Activated CD4-positive, CD25-positive, alpha-beta regulatory T cell treated with anti-CD3 and anti-CD28 coated beads, Interleukin-2, amount 50 U/mL, for 16 hours (primary cell): Measurements from ENCODE around the gene KLK10.

ENCODE experiments used
- DNase-seq: peaks from one replicate; pipeline ENCODE4 v3.0.0-alpha.2; 2020; ENCODE audit warnings: low read depth, low spot score

Gene KLK10

GRCh38 chr19:51026554-51026831 lies 7.0 kb upstream of the KLK10 start, which contains the start of gene KLK11:
Gene KLK11 (minus strand): TSS chr19:51026616. CDS start chr19:51025631, 985 bp downstream.
- no peak for DNase-seq

DNA sequence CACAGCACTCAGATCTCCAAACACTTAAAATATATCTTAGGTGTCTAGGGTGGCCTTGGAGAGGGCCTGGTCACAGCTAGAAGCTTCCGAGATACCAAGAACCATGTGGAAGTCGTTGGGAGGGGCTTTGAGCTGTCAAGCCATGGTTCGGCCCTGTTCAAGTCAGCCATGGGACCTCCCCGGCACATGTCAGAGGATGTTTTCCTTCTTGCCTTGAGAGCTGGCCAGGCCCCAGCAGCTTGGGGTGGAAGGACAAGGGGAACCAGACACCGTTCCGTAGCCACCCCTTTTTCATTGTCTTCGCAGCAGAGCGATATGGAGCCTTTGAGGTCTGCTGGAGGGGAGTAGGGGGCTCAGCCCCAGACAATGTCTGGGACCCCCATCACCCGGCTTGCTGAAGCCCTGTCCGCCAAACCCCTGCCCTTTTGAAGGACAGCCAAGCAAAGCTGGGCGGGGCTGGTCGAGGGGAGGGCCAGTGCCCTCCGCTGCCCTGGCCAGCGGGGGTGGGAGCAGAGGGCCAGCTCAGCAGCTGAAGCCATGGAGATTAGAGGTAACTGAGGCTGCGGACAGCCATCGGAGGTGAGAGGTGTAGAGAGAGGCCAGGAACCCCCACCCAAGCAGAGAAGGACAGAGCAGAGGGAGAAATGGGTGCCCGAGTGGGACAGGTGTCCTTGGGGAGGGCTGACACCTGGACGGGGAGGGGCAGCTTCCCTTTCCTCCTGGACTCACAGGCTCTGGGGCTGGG lies 6.5 kb upstream of the KLK10 start:
- no peak for DNase-seq

DNA sequence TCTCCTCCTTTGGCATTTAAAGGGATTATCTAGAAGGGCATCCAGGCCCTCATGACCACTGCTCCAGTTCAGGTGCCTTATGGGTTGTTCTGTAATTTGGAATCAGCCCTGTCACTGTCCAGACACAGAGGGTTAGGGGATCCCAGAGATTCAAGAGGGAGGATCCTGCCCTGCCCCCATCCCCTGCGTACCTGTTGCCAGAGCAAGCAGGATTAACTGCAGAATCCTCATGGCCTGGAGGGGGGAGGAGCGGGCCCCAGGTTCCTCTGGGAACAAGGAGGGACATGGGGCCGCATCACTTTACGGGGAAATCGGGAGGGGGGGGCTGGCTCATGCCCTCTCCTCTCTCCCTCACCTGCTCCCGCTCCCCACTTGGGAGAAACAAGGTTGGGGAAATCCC lies 5.9 kb upstream of the KLK10 start:
- DNase-seq, result no peak

DNA sequence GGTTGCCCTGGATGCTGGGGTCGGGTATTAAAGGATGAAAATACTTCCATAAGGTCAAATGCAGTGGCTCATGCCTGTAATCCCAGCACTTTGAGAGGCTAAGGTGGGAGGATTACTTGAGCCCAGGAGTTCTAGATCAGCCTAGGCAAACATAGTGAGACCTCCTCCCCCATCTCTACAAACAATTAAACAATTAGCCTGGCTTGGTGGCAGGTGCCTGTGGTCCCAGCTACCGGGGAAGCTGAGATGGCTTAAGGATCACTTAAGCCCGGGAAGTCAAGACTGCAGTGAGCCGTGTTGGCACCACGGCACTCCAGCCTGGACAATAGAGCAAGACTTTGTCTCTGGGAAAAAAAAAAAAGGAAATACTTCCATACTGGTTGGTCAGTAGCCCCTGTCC lies 5.4 kb upstream of the KLK10 start:
- DNase-seq, result no peak

GRCh38 chr19:51023946-51024345 lies 4.4 kb upstream of the KLK10 start:
- no peak for DNase-seq

DNA sequence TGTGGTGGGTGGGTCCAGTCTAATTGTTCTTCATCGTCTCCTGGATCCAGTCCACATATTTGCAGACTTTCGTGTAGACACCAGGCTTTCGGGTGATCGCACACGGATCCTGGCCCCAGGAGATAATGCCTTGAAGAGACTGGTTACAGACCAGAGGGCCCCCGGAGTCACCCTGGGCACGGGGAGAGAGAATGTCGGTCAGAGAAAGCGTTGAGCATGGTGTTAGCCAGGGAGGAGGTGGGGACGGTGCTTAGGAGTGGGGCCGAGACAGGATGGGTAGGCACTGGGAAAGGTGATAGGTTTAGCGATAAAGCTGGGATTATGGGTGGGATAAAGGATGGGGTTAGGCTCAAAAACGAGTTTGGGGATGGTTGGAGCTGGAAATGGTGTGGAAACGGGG lies 3.0 kb upstream of the KLK10 start:
- no peak for DNase-seq

DNA sequence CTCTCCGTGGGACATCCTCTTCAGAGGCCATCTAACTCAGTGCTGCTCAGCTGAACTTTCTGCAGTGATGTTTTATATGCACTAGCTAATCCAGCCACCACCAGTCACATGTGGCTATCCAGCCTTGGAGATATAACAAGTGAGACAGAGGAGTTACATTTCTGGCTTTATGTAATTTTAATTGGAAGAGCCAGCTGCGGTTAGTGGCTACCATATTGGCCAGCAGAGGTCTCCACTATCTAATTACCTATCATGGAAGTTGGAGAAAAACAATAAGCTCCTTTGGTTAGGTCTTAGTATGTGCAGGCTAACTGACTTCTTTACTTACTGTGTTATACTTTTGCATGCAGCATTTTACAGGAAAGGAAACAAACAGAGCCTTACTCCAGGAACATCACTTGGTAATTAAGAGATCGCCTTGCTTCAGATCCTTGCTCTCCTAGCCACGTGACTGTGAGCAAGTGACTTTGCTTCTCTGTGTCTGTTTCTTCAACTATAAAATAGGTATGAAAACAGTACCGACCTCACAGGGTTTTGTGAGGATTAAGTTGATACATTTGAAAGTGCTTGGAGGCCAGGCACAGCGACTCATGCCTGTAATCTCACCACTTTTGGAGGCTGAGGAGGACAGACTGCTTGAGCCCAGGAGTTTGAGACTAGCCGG lies 1.6 kb upstream of the KLK10 start:
- no peak for DNase-seq

GRCh38 chr19:51018745-51019543 lies 565 bp downstream of the KLK10 start:
- no peak for DNase-seq

- peak; percentile 16 for DNase-seq
Observed at GRCh38 chr19:51016798-51017683, 2.5 kb downstream of the KLK10 start.

DNA sequence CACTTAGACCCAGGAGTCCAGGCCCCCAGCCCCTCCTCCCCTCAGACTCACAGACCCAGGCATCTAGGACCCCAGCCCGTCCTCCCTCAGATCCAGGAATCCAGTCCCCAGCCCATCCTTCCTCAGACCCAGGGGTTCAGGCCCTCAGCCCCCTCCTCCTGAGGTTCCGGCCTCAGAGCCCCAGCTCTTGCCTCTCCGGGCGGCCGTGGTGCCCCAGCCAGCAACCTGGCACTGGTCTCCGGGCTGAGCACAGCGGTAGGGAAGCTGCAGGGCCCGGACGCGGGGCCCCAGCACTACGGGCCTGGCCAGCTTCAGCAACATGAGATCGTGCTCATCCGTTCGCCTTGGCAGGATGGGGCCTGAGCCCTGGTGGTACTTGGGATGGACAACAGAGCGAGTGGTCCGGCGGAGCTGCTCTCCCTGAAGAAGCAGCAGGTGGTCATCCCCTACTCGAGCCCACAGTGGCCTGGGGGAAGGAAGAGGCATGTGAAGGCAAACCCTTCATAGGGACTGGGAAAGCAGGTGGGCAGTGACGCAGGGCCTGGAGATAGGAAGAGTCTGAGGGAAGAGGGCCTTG lies 3.7 kb downstream of the KLK10 start:
- DNase-seq, result no peak

- DNase-seq, result no peak
Observed at GRCh38 chr19:51014242-51014641, 5.3 kb downstream of the KLK10 start.

- no peak for DNase-seq
Observed at GRCh38 chr19:51012661-51013190, 6.8 kb downstream of the KLK10 start.

- no peak for DNase-seq
Observed at GRCh38 chr19:51010066-51010795, 9.3 kb downstream of the KLK10 start.

GRCh38 chr19:51009061-51009891 lies 10.2 kb downstream of the KLK10 start:
- no peak for DNase-seq

DNA sequence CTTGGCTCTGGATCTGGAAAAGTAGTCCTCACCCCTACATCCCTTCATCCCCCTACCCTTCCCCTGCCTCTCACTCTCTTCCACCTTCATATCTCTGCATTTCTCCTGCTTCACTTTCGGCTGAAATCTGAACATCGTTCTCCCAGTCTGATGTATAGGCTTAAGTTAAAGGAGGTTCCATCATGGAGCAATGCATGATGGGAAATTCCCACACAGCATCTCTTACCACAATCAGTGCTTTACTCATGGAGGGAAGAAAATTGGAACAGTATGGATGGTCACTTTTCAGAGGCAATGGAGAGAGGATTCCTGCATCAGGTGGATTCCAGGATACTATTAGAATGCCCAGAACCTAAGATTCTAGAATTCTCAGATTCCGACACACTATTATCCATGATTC lies 12.0 kb downstream of the KLK10 start:
- DNase-seq, result no peak

- no peak for DNase-seq
Observed at GRCh38 chr19:51006406-51006805, 13.1 kb downstream of the KLK10 start.

- DNase-seq, result no peak
Observed at GRCh38 chr19:51005248-51005647, 14.3 kb downstream of the KLK10 start.

- DNase-seq, result no peak
Observed at GRCh38 chr19:51003316-51003715, 16.2 kb downstream of the KLK10 start.

DNA sequence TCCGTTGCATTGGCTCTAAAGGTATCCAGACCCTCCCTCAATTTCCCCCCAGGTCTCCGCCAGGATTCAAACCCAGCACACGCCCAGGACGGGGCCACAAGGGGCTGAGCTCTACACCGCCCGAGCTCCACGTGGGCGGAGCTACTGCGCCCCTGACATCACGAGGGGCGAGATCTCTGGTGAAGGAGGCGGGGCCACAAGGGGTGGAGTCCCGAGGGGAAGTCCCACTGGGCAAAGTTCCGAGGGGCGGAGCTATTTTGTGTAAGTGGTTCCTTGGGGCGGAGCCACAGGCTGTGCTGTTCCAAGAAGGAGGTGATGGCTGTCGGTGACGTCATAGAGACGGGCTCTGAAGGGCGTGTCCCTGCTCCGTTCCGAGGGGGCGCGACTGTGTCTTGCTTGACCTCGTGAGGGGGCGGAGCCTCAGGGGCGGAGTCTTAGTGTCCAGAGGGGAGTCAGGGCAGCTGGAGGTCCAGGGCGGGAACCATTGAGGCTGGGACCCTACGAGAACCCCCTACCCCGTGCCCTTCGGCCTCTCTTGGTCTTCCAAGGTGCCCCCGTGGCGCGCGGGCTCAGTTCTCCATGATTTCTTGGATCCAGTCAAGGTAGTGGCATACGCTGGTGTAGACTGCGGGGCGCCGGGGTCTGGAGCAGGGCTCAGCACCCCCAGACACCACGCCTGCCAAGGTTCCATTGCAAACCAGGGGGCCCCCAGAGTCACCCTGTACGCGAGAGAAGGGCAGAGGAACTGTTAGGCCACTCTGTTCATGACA lies 16.8 kb downstream of the KLK10 start:
- no peak for DNase-seq
